ENCODE data around the gene SORBS2. TPM values are rescaled to one million over a fixed set of nuclear protein-coding genes. Genes with fewer than 3 reads are reported as not detected.

The SORBS2 gene
- total and polyA plus RNA-seq, 8 donors, result 24.2 to 50.8 (median 35.5) TPM

DNA sequence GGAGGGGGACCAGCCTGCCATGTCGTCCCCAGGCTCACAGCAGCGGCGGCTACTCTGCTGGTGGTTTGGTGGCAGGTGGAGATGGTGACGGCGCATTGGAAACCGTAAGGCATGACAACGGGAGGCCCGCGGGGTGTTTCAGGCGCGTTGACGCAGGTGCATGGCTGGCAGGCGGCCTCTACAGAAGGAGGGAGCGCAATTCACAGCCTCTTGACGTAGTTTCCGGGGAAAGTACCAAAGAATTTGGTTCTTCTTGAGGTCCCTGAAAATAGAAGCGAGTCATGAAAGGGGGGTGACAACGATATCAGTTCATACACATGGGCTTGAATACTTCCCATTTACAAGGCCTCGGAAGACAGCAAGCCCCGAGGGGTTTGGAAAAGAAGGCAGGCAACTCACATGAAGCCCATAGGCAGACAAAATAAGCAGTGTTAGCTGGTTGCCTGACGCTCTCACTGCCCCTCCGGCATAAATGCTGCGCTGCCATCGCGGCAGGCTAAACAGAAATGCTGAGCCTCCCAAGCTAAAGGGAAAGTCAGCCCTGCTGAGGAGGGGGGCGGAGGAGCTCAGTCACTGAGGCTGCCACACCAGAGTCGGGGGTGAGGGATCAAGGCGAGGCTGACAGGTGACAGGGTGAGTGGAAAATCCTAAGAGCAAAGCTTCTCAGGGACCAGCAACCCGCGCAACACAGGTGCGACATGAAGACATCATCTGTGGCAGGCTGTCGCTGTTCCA lies 224.4 kb downstream of the SORBS2 start:
- H3K9me3 ChIP-seq, result no peaks in the 10 kb centered on the region
- H3K4me3 ChIP-seq, result no peak overlapping the region
- peaks cover 0 to 27% of the 10 kb centered on the region in 2 donors for H3K27me3 ChIP-seq
- ATAC-seq, result peak; percentile 25
- H3K27ac ChIP-seq, result no peak overlapping the region
- intact Hi-C loops (cut with DNase I), result no loop called here
- peak in 1 of 4 donors; percentile 68 for DNase-seq
- H3K4me1 ChIP-seq, result no peaks in the 10 kb centered on the region
- no peaks in the 10 kb centered on the region for H3K36me3 ChIP-seq
- TF ChIP-seq, protein P1, sequence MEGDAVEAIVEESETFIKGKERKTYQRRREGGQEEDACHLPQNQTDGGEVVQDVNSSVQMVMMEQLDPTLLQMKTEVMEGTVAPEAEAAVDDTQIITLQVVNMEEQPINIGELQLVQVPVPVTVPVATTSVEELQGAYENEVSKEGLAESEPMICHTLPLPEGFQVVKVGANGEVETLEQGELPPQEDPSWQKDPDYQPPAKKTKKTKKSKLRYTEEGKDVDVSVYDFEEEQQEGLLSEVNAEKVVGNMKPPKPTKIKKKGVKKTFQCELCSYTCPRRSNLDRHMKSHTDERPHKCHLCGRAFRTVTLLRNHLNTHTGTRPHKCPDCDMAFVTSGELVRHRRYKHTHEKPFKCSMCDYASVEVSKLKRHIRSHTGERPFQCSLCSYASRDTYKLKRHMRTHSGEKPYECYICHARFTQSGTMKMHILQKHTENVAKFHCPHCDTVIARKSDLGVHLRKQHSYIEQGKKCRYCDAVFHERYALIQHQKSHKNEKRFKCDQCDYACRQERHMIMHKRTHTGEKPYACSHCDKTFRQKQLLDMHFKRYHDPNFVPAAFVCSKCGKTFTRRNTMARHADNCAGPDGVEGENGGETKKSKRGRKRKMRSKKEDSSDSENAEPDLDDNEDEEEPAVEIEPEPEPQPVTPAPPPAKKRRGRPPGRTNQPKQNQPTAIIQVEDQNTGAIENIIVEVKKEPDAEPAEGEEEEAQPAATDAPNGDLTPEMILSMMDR (IDR thresholded peaks at IDR 0.05), result no peak

DNA sequence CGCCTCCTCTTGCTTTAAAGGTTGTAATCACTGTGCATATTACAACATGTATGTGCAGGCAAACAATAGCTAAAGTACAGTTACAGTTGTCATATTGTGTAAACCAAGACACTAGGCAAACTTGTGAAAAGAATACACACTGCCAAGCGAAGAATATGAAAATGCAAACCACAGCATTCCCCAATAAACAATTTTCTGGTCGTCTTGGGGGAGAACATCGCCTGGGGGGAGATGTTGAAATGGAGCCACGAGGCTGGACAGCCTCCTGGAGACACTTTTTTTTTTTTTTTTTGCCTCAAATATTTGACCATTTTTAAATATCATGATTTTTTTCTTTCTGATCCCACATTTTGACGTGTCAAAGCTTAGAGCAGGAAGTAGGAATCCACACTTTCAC lies 225.0 kb downstream of the SORBS2 start:
- Histone ChIP-seq H3K36me3 (no peaks in the 10 kb centered on the region), H3K9me3 (no peaks in the 10 kb centered on the region), H3K4me3 (no peak overlapping the region), H3K27ac (no peak overlapping the region), H3K27me3 (peaks cover 0 to 27% of the 10 kb centered on the region in 2 donors), H3K4me1 (no peaks in the 10 kb centered on the region)
- intact Hi-C loops (cut with DNase I), result no loop called here
- DNase-seq (peak in 1 of 4 donors; percentile 44), ATAC-seq (no peak)
- TF ChIP-seq, protein P1 (IDR thresholded peaks at IDR 0.05), result no peak

DNA sequence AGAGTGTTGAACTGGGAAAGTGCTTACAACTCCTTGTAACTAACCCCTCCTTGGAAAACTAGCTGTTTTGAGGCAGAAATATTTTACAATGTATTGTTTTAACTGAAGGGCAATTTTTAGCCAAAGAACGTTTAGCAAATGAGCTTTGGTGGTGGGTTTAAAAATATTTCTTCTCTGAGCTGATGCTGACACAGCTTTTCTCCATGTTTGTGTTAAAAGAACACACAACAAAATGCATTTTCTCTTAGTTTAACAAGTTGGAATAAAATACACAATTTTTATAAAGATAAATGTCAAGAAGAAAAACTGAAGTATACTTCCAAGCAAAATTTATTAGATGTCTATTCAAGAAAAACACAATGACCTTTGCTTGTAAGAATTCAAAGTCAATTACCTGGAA lies 226.8 kb downstream of the SORBS2 start:
- ATAC-seq, result no peak

DNA sequence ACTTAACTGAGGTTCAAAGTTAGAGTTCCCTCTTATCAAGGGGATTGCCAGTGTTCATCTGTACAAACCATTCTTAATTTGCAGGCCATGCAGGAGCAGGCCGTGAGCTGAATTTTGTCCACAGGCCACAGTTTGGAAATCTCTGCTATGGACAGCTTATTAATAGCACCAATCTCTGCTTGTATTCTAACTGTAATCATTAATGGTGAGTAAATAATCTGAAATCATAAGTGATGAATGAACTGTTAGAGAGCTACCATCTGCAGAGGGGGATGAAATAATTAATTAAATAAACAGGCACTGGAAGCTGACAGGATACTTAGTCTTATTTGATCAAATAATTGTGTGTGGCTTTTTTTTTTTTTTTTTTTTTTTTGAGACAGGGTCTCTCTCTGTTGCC lies 228.2 kb downstream of the SORBS2 start:
- DNase-seq, result no peak
- H3K4me1 ChIP-seq, result no peaks in the 10 kb centered on the region
- H3K36me3 ChIP-seq, result no peaks in the 10 kb centered on the region
- no peaks in the 10 kb centered on the region for H3K9me3 ChIP-seq
- TF ChIP-seq, protein P1 (IDR thresholded peaks at IDR 0.05), result no peak
- no peak overlapping the region for H3K27ac ChIP-seq
- intact Hi-C loops (cut with DNase I), result no loop called here
- ATAC-seq, result no peak
- H3K4me3 ChIP-seq, result no peak overlapping the region
- H3K27me3 ChIP-seq, result peaks cover 0 to 26% of the 10 kb centered on the region in 2 donors

More for the DNA sequence above, 226.8 kb downstream of the SORBS2 start:
- Histone ChIP-seq H3K27ac (no peak overlapping the region), H3K4me1 (no peaks in the 10 kb centered on the region), H3K36me3 (no peaks in the 10 kb centered on the region), H3K9me3 (no peaks in the 10 kb centered on the region), H3K27me3 (peaks cover 0 to 27% of the 10 kb centered on the region in 2 donors), H3K4me3 (no peak overlapping the region)
- intact Hi-C loops (cut with DNase I), result no loop called here
- no peak for DNase-seq
- TF ChIP-seq, protein P1 (IDR thresholded peaks at IDR 0.05), result no peak

DNA sequence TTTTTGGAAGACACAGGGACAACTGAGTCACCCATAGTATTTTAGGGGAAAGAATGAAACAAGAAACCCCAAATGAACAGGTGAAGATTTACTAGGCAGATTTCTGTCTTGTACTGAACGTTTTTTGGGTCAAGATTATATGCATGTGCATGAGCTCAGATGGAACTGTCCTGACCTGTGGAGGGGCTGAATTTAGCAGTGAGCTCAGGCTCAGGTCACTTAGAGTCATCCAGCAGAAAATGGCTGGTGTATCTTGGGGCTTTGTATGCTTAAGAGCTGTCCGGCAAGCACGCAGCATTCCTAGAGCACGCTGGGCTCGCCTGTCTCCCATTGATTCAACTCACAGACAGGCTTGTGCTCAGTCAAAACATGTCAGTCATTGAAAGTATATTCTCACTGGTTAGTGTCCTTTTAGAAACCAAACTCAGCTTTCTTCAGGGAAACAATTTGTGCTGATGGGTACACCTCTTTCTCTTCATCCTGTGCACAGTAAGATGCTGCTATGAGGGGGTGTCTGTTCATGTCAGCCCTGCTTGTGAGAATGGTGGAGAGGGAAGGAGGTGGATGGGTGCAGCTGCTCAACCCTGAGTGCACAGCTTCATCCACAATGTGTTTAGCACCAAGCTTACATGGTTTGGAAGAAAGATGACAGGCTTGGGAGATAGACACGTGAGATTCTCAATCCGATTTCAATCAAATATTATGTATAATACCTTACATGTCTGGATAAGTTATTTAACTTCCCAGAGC lies 229.2 kb downstream of the SORBS2 start:
- Histone ChIP-seq H3K4me3 (no peak overlapping the region), H3K27me3 (peaks cover 0 to 21% of the 10 kb centered on the region in 2 donors), H3K27ac (no peak overlapping the region), H3K36me3 (no peaks in the 10 kb centered on the region), H3K4me1 (no peaks in the 10 kb centered on the region), H3K9me3 (no peaks in the 10 kb centered on the region)
- DNase-seq (no peak), ATAC-seq (no peak)
- intact Hi-C loops (cut with DNase I), result no loop called here
- TF ChIP-seq, protein P1 (IDR thresholded peaks at IDR 0.05), result no peak
